ENCODE results near the gene MED25. TPM values are rescaled to one million over a fixed set of nuclear protein-coding genes. Genes with fewer than 3 reads are reported as not detected.

The MED25 gene
- polyA plus RNA-seq, 3 donors = 13.9 to 52.9 (median 18.5) TPM

DNA sequence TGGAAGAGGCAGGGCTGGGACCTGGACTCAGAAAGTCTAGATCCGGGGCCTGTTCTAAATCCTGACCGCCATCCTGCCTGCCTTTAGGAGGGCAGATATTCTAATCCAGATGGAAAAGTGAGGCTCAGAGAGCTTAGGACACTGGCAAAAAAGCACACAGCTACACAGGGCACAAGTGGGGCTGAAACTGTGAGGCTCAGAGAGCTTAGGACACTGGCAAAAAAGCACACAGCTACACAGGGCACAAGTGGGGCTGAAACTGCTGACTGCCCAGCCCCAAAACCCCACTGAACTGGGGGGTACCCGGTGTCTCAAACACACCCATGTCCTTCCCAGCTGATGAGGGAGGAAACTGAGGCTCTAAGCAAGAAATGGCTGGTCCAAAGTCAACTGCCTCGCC, 57.1 kb downstream of the MED25 start:
- Histone ChIP-seq H3K27ac (ENCODE audit: low read depth in 1 of 2, low read length in 2 of 2) (peak overlapping the region; percentile 90 to 95), H3K4me1 (ENCODE audit: control insufficient read depth in 1 of 2, insufficient read depth in 2 of 2, low read length in 2 of 2) (peaks cover 32 to 37% of the 10 kb centered on the region in 2 donors), H3K79me2 (ENCODE audit: insufficient read depth, low read length) (peaks cover 34% of the 10 kb centered on the region), H3K4me2 (replicated peaks; ENCODE audit: extremely low read depth, low read length, poor library complexity, severe bottlenecking) (peak overlapping the region; percentile 98), H3K36me3 (replicated peaks in 1 of 2; ENCODE audit: control insufficient read depth in 1 of 2, insufficient read depth in 2 of 2, low read length in 2 of 2) (peaks cover 3 to 8% of the 10 kb centered on the region in 2 donors), H2AFZ (ENCODE audit: insufficient read depth, low read depth, low read length, poor library complexity, severe bottlenecking) (no peak overlapping the region), H3K9me3 (replicated peaks in 1 of 2; ENCODE audit: control insufficient read depth in 1 of 2, insufficient read depth in 1 of 2, low read length in 2 of 2) (no peaks in the 10 kb centered on the region), H3K9ac (ENCODE audit: insufficient read depth, low read length, poor library complexity, severe bottlenecking) (peak overlapping the region; percentile 89), H3K27me3 (ENCODE audit: control insufficient read depth in 2 of 2, insufficient read depth in 2 of 2, low read length in 2 of 2) (no peaks in the 10 kb centered on the region), H3K4me3 (replicated peaks in 1 of 3; ENCODE audit: low read depth in 2 of 3, low read length in 3 of 3) (peak overlapping the region in 1 of 3 experiments; percentile 94), H4K20me1 (ENCODE audit: insufficient read depth, low read length) (peaks cover 17% of the 10 kb centered on the region)
- TF ChIP-seq, protein P1, sequence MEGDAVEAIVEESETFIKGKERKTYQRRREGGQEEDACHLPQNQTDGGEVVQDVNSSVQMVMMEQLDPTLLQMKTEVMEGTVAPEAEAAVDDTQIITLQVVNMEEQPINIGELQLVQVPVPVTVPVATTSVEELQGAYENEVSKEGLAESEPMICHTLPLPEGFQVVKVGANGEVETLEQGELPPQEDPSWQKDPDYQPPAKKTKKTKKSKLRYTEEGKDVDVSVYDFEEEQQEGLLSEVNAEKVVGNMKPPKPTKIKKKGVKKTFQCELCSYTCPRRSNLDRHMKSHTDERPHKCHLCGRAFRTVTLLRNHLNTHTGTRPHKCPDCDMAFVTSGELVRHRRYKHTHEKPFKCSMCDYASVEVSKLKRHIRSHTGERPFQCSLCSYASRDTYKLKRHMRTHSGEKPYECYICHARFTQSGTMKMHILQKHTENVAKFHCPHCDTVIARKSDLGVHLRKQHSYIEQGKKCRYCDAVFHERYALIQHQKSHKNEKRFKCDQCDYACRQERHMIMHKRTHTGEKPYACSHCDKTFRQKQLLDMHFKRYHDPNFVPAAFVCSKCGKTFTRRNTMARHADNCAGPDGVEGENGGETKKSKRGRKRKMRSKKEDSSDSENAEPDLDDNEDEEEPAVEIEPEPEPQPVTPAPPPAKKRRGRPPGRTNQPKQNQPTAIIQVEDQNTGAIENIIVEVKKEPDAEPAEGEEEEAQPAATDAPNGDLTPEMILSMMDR (IDR thresholded peaks at IDR 0.05) = no peak
- Mint-ChIP-seq H3K4me1 (peaks cover 37% of the 10 kb centered on the region), H3K36me3 (peaks cover 24 to 48% of the 10 kb centered on the region in 2 donors), H3K4me3 (no peak overlapping the region), H3K27me3 (ENCODE audit: low read depth in 3 of 3) (peaks cover 0 to 2% (median 0%) of the 10 kb centered on the region in 3 donors), H3K27ac (peak overlapping the region in 2 of 7 donors; percentile 50 to 83), H3K9me3 (peaks cover 0 to 3% (median 0%) of the 10 kb centered on the region in 7 donors)
- WGBS (ENCODE audit: insufficient coverage) = 100% methylated on average over 2 of the region's 4 CpGs
- intact Hi-C loops (cut with micrococcal nuclease) = loop anchor here in 1 of 2 donors (5.0 kb wide), 1 partner anchor 198 kb away; the partner anchor contains the start of gene PRMT1
- no peak for DNase-seq

DNA sequence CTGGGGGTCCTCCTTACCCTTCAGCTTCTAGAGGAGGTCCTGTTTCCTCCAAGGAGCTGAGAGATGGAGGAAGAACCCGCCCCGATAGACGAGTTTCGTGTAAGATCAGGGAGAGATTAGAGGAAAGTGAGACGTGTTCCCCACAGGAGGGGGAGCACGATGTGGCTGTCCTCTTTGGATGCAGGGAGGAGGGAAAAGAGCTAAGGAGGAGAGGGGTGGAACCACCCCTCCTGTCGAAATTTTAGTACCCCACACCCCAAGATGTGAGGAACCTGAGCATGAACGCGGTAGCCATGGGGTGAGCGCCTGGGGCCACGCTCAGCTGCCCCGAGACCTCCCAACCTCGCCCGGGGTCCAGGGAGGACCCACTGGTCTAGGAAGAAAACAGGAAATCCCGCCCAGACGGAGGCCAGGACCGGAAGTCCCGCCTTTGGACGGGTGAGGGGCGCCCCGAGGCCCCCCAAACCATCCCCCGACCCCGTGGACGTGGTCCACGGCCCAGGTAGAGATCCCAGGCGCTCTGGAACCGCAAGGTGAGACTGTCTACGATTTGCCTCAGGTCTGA, 57.9 kb downstream of the MED25 start:
- WGBS (ENCODE audit: insufficient coverage) = under 1% methylated on average over 25 of the region's 28 CpGs
- peak; percentile 29 to 55 (median 49) for DNase-seq
- no peaks in the 10 kb centered on the region for H3K27me3 ChIP-seq (ENCODE audit: control insufficient read depth in 2 of 2, insufficient read depth in 2 of 2, low read length in 2 of 2)
- peaks cover 37% of the 10 kb centered on the region for H3K79me2 ChIP-seq (ENCODE audit: insufficient read depth, low read length)
- Mint-ChIP-seq H3K9me3 (peaks cover 0 to 3% (median 0%) of the 10 kb centered on the region in 7 donors), H3K4me3 (no peak overlapping the region), H3K36me3 (peaks cover 32 to 50% of the 10 kb centered on the region in 2 donors), H3K27me3 (ENCODE audit: low read depth in 3 of 3) (no peaks in the 10 kb centered on the region), H3K4me1 (peaks cover 29% of the 10 kb centered on the region), H3K27ac (no peak overlapping the region)
- H3K36me3 ChIP-seq (replicated peaks in 1 of 2; ENCODE audit: control insufficient read depth in 1 of 2, insufficient read depth in 2 of 2, low read length in 2 of 2) = peaks cover 11 to 16% of the 10 kb centered on the region in 2 donors
- peak overlapping the region; percentile 89 for H3K9ac ChIP-seq (ENCODE audit: insufficient read depth, low read length, poor library complexity, severe bottlenecking)
- intact Hi-C loops (cut with micrococcal nuclease) = loop anchor here (2.0 to 5.0 kb wide), 5 partner anchors 53 to 235 kb away; partner anchors contain the start of genes ATF5 (in 1 of the 2), FUZ (in 1 of the 2), NUP62 (in 1 of the 2) and PRMT1 (in 1 of the 2)
- H3K27ac ChIP-seq (ENCODE audit: low read depth in 1 of 2, low read length in 2 of 2) = peak overlapping the region; percentile 90 to 95
- H3K4me2 ChIP-seq (replicated peaks; ENCODE audit: extremely low read depth, low read length, poor library complexity, severe bottlenecking) = peak overlapping the region; percentile 98
- H2AFZ ChIP-seq (ENCODE audit: insufficient read depth, low read depth, low read length, poor library complexity, severe bottlenecking) = peak overlapping the region; percentile 88
- no peaks in the 10 kb centered on the region for H3K9me3 ChIP-seq (replicated peaks in 1 of 2; ENCODE audit: control insufficient read depth in 1 of 2, insufficient read depth in 1 of 2, low read length in 2 of 2)
- peak overlapping the region; percentile 66 to 94 (median 88) for H3K4me3 ChIP-seq (replicated peaks in 1 of 3; ENCODE audit: low read depth in 2 of 3, low read length in 3 of 3)
- TF ChIP-seq, protein P1 (IDR thresholded peaks at IDR 0.05) = no peak
- peaks cover 23% of the 10 kb centered on the region for H4K20me1 ChIP-seq (ENCODE audit: insufficient read depth, low read length)
- H3K4me1 ChIP-seq (ENCODE audit: control insufficient read depth in 1 of 2, insufficient read depth in 2 of 2, low read length in 2 of 2) = peaks cover 25 to 30% of the 10 kb centered on the region in 2 donors
